Measurements from ENCODE around the gene CISH.

The CISH gene

DNA sequence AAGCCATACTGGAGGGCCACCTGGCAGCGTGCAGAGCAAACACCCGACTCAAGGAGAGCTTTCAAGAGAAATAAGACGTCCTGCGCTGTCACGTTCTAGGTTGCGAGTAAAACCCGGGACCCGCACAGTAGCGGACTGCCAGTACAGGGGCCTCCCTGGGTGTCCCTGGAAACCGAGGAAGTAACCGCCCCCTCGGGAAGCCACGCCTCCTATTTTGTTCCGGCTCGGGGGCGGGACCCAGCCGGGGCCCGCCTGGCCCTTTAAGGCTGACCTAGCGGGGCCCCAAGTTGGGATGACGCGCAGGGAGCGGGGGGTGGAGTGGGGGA lies 5.2 kb upstream of the CISH start:
- DNase-seq (ENCODE audit: low read depth): no peak
- H3K4me3 ChIP-seq (ENCODE audit: low read depth, low read length): peak overlapping the region; percentile 81

GRCh38 chr3:50616003-50616769 lies 4.6 kb upstream of the CISH start:
- no peak for DNase-seq (ENCODE audit: low read depth)

DNA sequence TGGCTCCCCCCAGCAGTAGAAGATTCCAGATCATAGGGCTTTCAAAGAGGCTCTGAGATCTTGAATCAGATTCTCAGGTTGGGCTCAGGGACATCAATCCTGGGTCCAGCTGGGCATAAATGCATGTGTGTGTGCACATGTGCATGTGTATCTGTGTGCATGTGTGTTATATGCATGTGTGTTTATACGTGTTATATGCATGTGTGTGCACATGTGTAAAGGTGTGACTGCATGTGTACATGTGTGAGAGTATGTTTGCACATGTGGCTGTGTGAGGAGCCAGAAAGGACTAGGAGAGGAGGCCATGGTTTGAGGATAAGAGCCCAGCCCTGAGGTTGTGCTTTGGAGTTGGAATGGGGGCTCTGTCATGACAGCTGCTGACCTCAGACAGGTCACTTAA lies 3.6 kb upstream of the CISH start:
- H3K4me3 ChIP-seq (ENCODE audit: low read depth, low read length): no peak overlapping the region
- no peak for DNase-seq (ENCODE audit: low read depth)

More at GRCh38 chr3:50616003-50616769, 4.6 kb upstream of the CISH start:
- peak overlapping the region; percentile 81 for H3K4me3 ChIP-seq (ENCODE audit: low read depth, low read length)

- H3K4me3 ChIP-seq (ENCODE audit: low read depth, low read length): no peak overlapping the region
Observed at GRCh38 chr3:50612970-50613846, 1.6 kb upstream of the CISH start.

DNA sequence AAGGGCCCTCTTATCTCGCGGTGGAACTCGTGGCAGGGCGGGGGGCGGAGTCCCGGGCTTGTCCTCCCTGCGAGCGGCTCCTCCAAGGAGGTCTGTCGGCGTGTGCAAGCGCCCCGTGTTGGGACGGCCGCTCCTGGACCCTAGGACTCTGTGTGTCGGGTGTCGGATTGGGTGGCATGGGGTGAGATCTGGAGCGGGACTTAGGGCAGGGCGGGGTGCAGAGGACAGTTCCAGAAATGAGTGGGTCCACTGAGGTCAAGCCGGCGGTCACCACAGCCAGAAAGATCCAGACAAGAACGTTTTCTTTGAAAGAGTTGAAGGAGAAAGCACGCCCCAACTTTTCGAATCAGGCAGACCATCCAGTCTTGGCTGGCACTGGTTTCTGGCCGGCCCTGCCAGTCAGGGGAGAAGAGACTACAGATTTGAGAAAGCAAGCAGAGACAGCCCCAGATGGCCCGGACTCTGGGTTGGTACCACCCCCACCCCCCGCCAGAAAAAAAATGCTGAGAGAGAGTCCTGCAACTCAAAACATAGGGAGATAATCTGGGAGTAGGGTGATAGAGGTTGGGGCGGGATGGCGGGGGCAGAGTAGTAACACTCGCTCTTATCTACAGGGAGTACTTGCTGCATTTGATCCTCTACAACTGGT lies 784 bp upstream of the CISH start:
- no peak for DNase-seq (ENCODE audit: low read depth)
- H3K4me3 ChIP-seq (ENCODE audit: low read depth, low read length): peak overlapping the region; percentile 72

More at GRCh38 chr3:50612970-50613846, 1.6 kb upstream of the CISH start:
- no peak for DNase-seq (ENCODE audit: low read depth)

DNA sequence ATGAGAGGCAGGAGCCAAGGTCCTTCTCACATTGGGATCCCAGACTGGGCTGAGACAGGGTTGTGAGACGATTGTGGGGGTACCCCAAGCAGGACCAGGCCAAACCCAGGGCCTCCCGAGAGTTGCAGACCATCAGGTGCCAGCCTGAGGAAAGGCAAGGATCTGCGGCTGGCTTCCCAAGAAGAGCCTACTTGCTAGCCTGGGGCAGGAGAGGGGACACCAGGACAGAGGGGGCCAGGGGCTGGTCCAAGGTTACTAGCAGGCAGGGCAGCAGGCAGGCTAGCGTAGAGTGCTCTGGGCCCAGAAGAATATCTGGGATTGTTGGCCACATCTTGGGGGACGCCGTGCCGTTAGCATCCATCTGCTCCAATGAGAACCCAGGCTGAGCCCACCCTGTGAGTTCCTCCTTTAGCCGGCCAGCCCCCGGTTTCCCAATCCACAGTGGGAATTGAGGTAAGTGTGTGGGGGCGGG lies 546 bp downstream of the CISH start:
- H3K4me3 ChIP-seq (ENCODE audit: low read depth, low read length): peak overlapping the region; percentile 72
- no peak for DNase-seq (ENCODE audit: low read depth)

- DNase-seq (ENCODE audit: low read depth): no peak
- H3K4me3 ChIP-seq (ENCODE audit: low read depth, low read length): peak overlapping the region; percentile 72
Observed at GRCh38 chr3:50610181-50610971, 1.2 kb downstream of the CISH start.

DNA sequence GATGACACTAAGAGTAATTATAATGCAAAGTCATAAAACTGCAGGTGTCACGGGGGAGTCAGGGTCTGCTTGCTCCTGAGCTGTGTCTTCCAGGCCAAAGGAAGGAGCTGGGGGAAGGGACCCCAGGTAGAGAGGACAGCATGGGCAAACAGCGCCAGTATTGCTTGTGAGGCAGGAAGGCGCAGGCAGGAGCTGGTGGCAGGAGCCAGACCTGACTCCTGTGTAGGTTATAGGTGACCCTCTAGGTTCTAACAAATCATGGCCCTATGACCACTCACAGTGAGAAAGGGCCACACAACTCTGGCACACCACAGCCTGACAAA lies 1.9 kb downstream of the CISH start:
- no peak overlapping the region for H3K4me3 ChIP-seq (ENCODE audit: low read depth, low read length)

DNA sequence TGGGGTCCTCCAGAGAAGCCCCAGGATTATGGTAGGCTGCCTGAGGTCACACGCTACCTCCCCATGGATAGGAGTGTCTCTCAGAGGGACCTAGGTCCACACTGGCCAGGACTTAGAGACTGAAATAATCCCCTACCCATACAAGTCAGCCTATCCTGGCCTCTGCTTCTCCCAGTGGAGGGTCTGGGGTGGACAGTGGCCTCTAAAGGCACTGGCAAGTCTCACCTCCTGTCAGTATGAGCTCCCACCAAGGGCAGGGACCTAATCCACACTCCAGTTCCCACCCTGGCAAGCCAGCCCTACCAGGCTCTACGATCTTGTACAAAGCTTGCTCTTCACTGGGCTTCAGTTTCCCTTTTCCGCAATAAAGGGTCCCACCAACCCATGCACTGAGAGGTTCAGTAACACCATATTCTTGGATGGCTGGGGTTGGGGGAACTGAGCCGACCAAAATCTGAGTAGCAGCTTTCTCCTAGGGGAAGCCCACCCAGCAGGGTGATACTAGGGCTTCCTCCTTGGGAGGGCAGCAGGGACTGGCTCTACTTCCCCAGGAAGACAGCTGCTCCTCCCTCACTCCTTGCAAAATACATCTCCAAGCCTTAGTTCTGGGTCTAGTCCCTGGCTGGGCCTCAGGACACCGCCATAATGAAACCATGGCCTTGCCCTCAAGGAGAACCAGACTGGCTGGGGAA lies 2.4 kb downstream of the CISH start:
- DNase-seq (ENCODE audit: low read depth): no peak

More for the DNA sequence above, 1.9 kb downstream of the CISH start:
- no peak for DNase-seq (ENCODE audit: low read depth)

GRCh38 chr3:50608278-50608677 lies 3.3 kb downstream of the CISH start:
- no peak overlapping the region for H3K4me3 ChIP-seq (ENCODE audit: low read depth, low read length)
- DNase-seq (ENCODE audit: low read depth): no peak

More for the DNA sequence above, 2.4 kb downstream of the CISH start:
- no peak overlapping the region for H3K4me3 ChIP-seq (ENCODE audit: low read depth, low read length)

- no peak for DNase-seq (ENCODE audit: low read depth)
- H3K4me3 ChIP-seq (ENCODE audit: low read depth, low read length): no peak overlapping the region
Observed at GRCh38 chr3:50607271-50608091, 4.1 kb downstream of the CISH start.

DNA sequence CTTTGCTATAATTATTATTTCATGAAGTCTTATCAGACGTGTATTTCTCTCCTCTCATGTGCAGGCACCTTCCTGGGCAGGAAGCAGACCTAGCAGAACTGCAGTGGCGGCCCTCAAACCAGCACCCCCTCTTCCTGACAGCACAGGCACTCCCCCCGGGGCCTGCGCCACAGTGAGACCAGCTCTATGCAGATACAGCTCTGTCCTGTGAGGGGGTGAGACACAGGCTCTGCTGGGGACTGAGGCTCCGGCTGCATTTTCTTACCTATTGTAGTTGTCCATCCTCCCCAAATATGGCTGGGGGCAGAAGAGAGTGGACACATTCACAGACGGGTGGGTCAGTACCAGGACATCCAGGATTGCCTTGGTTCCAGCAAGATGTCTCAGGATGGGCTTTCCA lies 5.0 kb downstream of the CISH start:
- no peak for DNase-seq (ENCODE audit: low read depth)
- no peak overlapping the region for H3K4me3 ChIP-seq (ENCODE audit: low read depth, low read length)

DNA sequence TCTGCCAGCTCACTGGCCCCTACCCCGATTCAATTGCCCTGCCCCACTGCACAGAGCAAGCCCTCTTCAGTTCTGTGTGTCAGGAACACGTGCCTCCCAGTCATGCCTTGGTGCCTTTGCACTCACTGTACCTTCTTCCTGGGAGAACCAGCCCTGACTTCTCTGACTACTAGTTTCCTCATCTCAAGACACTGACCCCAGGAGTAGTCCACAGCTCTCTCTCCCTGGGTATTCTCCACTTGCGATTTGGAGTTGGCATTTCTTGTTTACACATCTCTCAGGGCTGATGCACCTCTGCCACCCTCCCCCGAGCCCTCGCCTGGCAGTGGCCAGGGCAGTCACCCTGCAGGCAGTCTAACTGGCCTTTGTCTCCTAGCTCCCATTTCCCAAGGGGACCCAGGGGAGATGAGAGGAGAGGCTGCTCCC lies 5.7 kb downstream of the CISH start:
- no peak overlapping the region for H3K4me3 ChIP-seq (ENCODE audit: low read depth, low read length)
- no peak for DNase-seq (ENCODE audit: low read depth)

GRCh38 chr3:50604628-50605588 lies 6.7 kb downstream of the CISH start:
- DNase-seq (ENCODE audit: low read depth): no peak
- no peak overlapping the region for H3K4me3 ChIP-seq (ENCODE audit: low read depth, low read length)

- H3K4me3 ChIP-seq (ENCODE audit: low read depth, low read length): no peak overlapping the region
- no peak for DNase-seq (ENCODE audit: low read depth)
Observed at GRCh38 chr3:50604110-50604621, 7.4 kb downstream of the CISH start.

- H3K4me3 ChIP-seq (ENCODE audit: low read depth, low read length): no peak overlapping the region
- DNase-seq (ENCODE audit: low read depth): no peak
Observed at GRCh38 chr3:50603261-50604109, 8.1 kb downstream of the CISH start.
